ENCODE data around the gene SPCS2. TPM values are rescaled to one million over a fixed set of nuclear protein-coding genes. Genes with fewer than 3 reads are reported as not detected.

SPCS2 gene
- polyA plus RNA-seq, 1 of the 3 experiments (the other 2 are of a cell fraction) = 49.1 TPM

- H3K27ac ChIP-seq (ENCODE audit: low read depth in 2 of 2, low read length in 1 of 2) = no peak overlapping the region
- H3K36me3 ChIP-seq (replicated peaks in 1 of 2; ENCODE audit: control insufficient read depth in 1 of 2, insufficient read depth in 2 of 2, low read length in 1 of 2) = peaks cover 46 to 56% of the 10 kb centered on the region in 2 experiments
- no peaks in the 10 kb centered on the region for H3K27me3 ChIP-seq (ENCODE audit: insufficient read depth)
- no peak overlapping the region for H2AFZ ChIP-seq (ENCODE audit: low read depth)
- CTCF ChIA-PET = interaction anchor here (1.7 to 2.0 kb wide), 2 partner anchors 24 to 25 kb away, joined by 6 read pairs; no protein-coding TSS in a partner anchor
- no peak overlapping the region for H3K4me2 ChIP-seq
- H3K79me2 ChIP-seq (ENCODE audit: insufficient read depth) = peaks cover 9% of the 10 kb centered on the region; the same call in 1 of the 2 replicates
- H3K9me2 ChIP-seq = no peaks in the 10 kb centered on the region
- DNase-seq = no peak
- TF ChIP-seq FOSL2 (IDR thresholded peaks at IDR 0.05; ENCODE audit: borderline replicate concordance, low read depth) (no peak), GABPA (IDR thresholded peaks at IDR 0.05; ENCODE audit: low read depth) (no peak), EZH2phosphoT487 (IDR thresholded peaks at IDR 0.05; ENCODE audit: borderline replicate concordance, low read depth) (no peak), PBX3 (IDR thresholded peaks at IDR 0.05) (no peak), TCF12 (IDR thresholded peaks at IDR 0.05) (no peak), USF2 (IDR thresholded peaks at IDR 0.05; ENCODE audit: borderline replicate concordance, low read depth, low read length) (no peak)
- POLR2A ChIA-PET = no interaction called here
- H4K20me1 ChIP-seq (ENCODE audit: insufficient read depth) = no peaks in the 10 kb centered on the region
- H3K9ac ChIP-seq = no peak overlapping the region
- no peak overlapping the region for H3K4me3 ChIP-seq (ENCODE audit: low read depth in 2 of 2, low read length in 1 of 2)
- 97% methylated on average over 3 of the region's 3 CpGs for whole genome bisulfite sequencing (ENCODE audit: low lambda C conversion rate)
- peaks cover 13% of the 10 kb centered on the region; the same call in 1 of the 2 replicates for H3K9me3 ChIP-seq
- H3F3A ChIP-seq (replicated peaks; ENCODE audit: insufficient read depth) = no peaks in the 10 kb centered on the region
- H3K4me1 ChIP-seq (ENCODE audit: control insufficient read depth in 1 of 2, insufficient read depth in 2 of 2, low read depth in 1 of 2, low read length in 1 of 2) = no peaks in the 10 kb centered on the region
These were observed 43.7 kb upstream of the SPCS2 start for GRCh38 chr11:74905326-74905725.

- CTCF ChIA-PET = interaction anchor here (0.6 to 1.5 kb wide), 5 partner anchors 17 to 333 kb away, joined by 3 to 5 read pairs (median 3); no protein-coding TSS in a partner anchor
- Histone ChIP-seq H3K4me3 (ENCODE audit: low read depth in 2 of 2, low read length in 1 of 2) (no peak overlapping the region), H3K9me2 (no peaks in the 10 kb centered on the region), H3K36me3 (replicated peaks in 1 of 2; ENCODE audit: control insufficient read depth in 1 of 2, insufficient read depth in 2 of 2, low read length in 1 of 2) (peaks cover 39 to 80% of the 10 kb centered on the region in 2 experiments), H2AFZ (ENCODE audit: low read depth) (no peak overlapping the region), H3K79me2 (ENCODE audit: insufficient read depth) (no peaks in the 10 kb centered on the region), H3K4me1 (ENCODE audit: control insufficient read depth in 1 of 2, insufficient read depth in 2 of 2, low read depth in 1 of 2, low read length in 1 of 2) (no peaks in the 10 kb centered on the region), H3F3A (replicated peaks; ENCODE audit: insufficient read depth) (no peaks in the 10 kb centered on the region), H3K4me2 (no peak overlapping the region), H3K27ac (ENCODE audit: low read depth in 2 of 2, low read length in 1 of 2) (no peak overlapping the region), H3K27me3 (ENCODE audit: insufficient read depth) (no peaks in the 10 kb centered on the region), H3K9ac (no peak overlapping the region), H3K9me3 (no peaks in the 10 kb centered on the region), H4K20me1 (ENCODE audit: insufficient read depth) (no peaks in the 10 kb centered on the region)
- TF ChIP-seq RFX5 (IDR thresholded peaks at IDR 0.05; ENCODE audit: low read length) = no peak
- TF ChIP-seq GABPA (IDR thresholded peaks at IDR 0.05; ENCODE audit: low read depth) = no peak
- TF ChIP-seq FOSL2 (IDR thresholded peaks at IDR 0.05; ENCODE audit: borderline replicate concordance, low read depth) = no peak
- no peak for TF ChIP-seq PBX3 (IDR thresholded peaks at IDR 0.05)
- TF ChIP-seq MAX (IDR thresholded peaks at IDR 0.05; ENCODE audit: low read depth) = no peak
- TF ChIP-seq MEF2A (IDR thresholded peaks at IDR 0.05; ENCODE audit: borderline replicate concordance, low read depth) = no peak
- no peak for TF ChIP-seq CHD2 (IDR thresholded peaks at IDR 0.05; ENCODE audit: low read length, partially characterized antibody)
- TF ChIP-seq NFIC (IDR thresholded peaks at IDR 0.05; ENCODE audit: borderline replicate concordance) = no peak
- TF ChIP-seq NRF1 (IDR thresholded peaks at IDR 0.05; ENCODE audit: low read depth, low read length) = no peak
- no peak for TF ChIP-seq FOXJ3 (CRISPR knock-in tag; IDR thresholded peaks at IDR 0.05)
- TF ChIP-seq FOXM1 (IDR thresholded peaks at IDR 0.05; ENCODE audit: low read depth) = no peak
- TF ChIP-seq POLR2AphosphoS5 (IDR thresholded peaks at IDR 0.05; ENCODE audit: low read depth, low read length) = no peak
- no peak for DNase-seq
- POLR2A ChIA-PET = no interaction called here
- WGBS (ENCODE audit: low lambda C conversion rate) = 89% methylated on average over 4 of the region's 4 CpGs
These were observed 39.7 kb upstream of the SPCS2 start for GRCh38 chr11:74909385-74909784.
